Measurements from ENCODE around the gene TNFRSF19.
"Not testable (repeated sequence)": the region's sequence is repeated elsewhere in the genome, so short reads cannot be mapped to it uniquely, and the experiment has no call there.

The TNFRSF19 gene

GRCh38 chr13:23592596-23592995 lies 22.4 kb downstream of the TNFRSF19 start:
- Histone ChIP-seq H3K27me3 (ENCODE audit: control insufficient read depth, insufficient read depth, low read length) (no peaks in the 10 kb centered on the region), H3K9ac (ENCODE audit: low read depth, low read length) (no peak overlapping the region), H3K4me3 (ENCODE audit: low read depth, low read length) (no peak overlapping the region), H3K4me1 (ENCODE audit: control insufficient read depth, insufficient read depth, low read length) (no peaks in the 10 kb centered on the region), H3K9me3 (ENCODE audit: control insufficient read depth, insufficient read depth, low read length) (no peaks in the 10 kb centered on the region), H3K36me3 (ENCODE audit: control insufficient read depth, insufficient read depth, low read length) (no peaks in the 10 kb centered on the region)

- no peak overlapping the region for H3K4me3 ChIP-seq (ENCODE audit: low read depth, low read length)
- no peaks in the 10 kb centered on the region for H3K36me3 ChIP-seq (ENCODE audit: control insufficient read depth, insufficient read depth, low read length)
- no peaks in the 10 kb centered on the region for H3K9me3 ChIP-seq (ENCODE audit: control insufficient read depth, insufficient read depth, low read length)
- H3K27me3 ChIP-seq (ENCODE audit: control insufficient read depth, insufficient read depth, low read length): no peaks in the 10 kb centered on the region
- no peak overlapping the region for H3K9ac ChIP-seq (ENCODE audit: low read depth, low read length)
- H3K4me1 ChIP-seq (ENCODE audit: control insufficient read depth, insufficient read depth, low read length): no peaks in the 10 kb centered on the region
These were observed 22.9 kb downstream of the TNFRSF19 start for GRCh38 chr13:23593148-23593547.

GRCh38 chr13:23594290-23594689 lies 24.1 kb downstream of the TNFRSF19 start:
- not testable (repeated sequence) for H3K4me3 ChIP-seq (ENCODE audit: low read depth, low read length); H3K36me3 ChIP-seq (ENCODE audit: control insufficient read depth, insufficient read depth, low read length); H3K9ac ChIP-seq (ENCODE audit: low read depth, low read length); H3K4me1 ChIP-seq (ENCODE audit: control insufficient read depth, insufficient read depth, low read length); H3K27me3 ChIP-seq (ENCODE audit: control insufficient read depth, insufficient read depth, low read length); H3K9me3 ChIP-seq (ENCODE audit: control insufficient read depth, insufficient read depth, low read length)

- peaks cover 4% of the 10 kb centered on the region for H3K4me1 ChIP-seq (ENCODE audit: control insufficient read depth, insufficient read depth, low read length)
- no peak overlapping the region for H3K4me3 ChIP-seq (ENCODE audit: low read depth, low read length)
- no peaks in the 10 kb centered on the region for H3K36me3 ChIP-seq (ENCODE audit: control insufficient read depth, insufficient read depth, low read length)
- no peaks in the 10 kb centered on the region for H3K9me3 ChIP-seq (ENCODE audit: control insufficient read depth, insufficient read depth, low read length)
- H3K9ac ChIP-seq (ENCODE audit: low read depth, low read length): no peak overlapping the region
- H3K27me3 ChIP-seq (ENCODE audit: control insufficient read depth, insufficient read depth, low read length): no peaks in the 10 kb centered on the region
These were observed 28.2 kb downstream of the TNFRSF19 start for GRCh38 chr13:23598369-23598768.

GRCh38 chr13:23599083-23599925 lies 29.1 kb downstream of the TNFRSF19 start:
- no peak overlapping the region for H3K9ac ChIP-seq (ENCODE audit: low read depth, low read length)
- H3K36me3 ChIP-seq (ENCODE audit: control insufficient read depth, insufficient read depth, low read length): no peaks in the 10 kb centered on the region
- no peaks in the 10 kb centered on the region for H3K27me3 ChIP-seq (ENCODE audit: control insufficient read depth, insufficient read depth, low read length)
- peaks cover 4% of the 10 kb centered on the region for H3K4me1 ChIP-seq (ENCODE audit: control insufficient read depth, insufficient read depth, low read length)
- no peak overlapping the region for H3K4me3 ChIP-seq (ENCODE audit: low read depth, low read length)
- H3K9me3 ChIP-seq (ENCODE audit: control insufficient read depth, insufficient read depth, low read length): no peaks in the 10 kb centered on the region

GRCh38 chr13:23600100-23600499 lies 29.9 kb downstream of the TNFRSF19 start:
- Histone ChIP-seq H3K9ac (ENCODE audit: low read depth, low read length) (no peak overlapping the region), H3K27me3 (ENCODE audit: control insufficient read depth, insufficient read depth, low read length) (no peaks in the 10 kb centered on the region), H3K36me3 (ENCODE audit: control insufficient read depth, insufficient read depth, low read length) (no peaks in the 10 kb centered on the region), H3K4me1 (ENCODE audit: control insufficient read depth, insufficient read depth, low read length) (peaks cover 4% of the 10 kb centered on the region), H3K9me3 (ENCODE audit: control insufficient read depth, insufficient read depth, low read length) (no peaks in the 10 kb centered on the region), H3K4me3 (ENCODE audit: low read depth, low read length) (no peak overlapping the region)

GRCh38 chr13:23600534-23600933 lies 30.3 kb downstream of the TNFRSF19 start:
- Histone ChIP-seq H3K27me3 (ENCODE audit: control insufficient read depth, insufficient read depth, low read length) (no peaks in the 10 kb centered on the region), H3K36me3 (ENCODE audit: control insufficient read depth, insufficient read depth, low read length) (no peaks in the 10 kb centered on the region), H3K4me1 (ENCODE audit: control insufficient read depth, insufficient read depth, low read length) (peaks cover 4% of the 10 kb centered on the region), H3K9me3 (ENCODE audit: control insufficient read depth, insufficient read depth, low read length) (no peaks in the 10 kb centered on the region), H3K4me3 (ENCODE audit: low read depth, low read length) (no peak overlapping the region), H3K9ac (ENCODE audit: low read depth, low read length) (no peak overlapping the region)

- Histone ChIP-seq H3K9ac (ENCODE audit: low read depth, low read length) (no peak overlapping the region), H3K4me3 (ENCODE audit: low read depth, low read length) (no peak overlapping the region), H3K27me3 (ENCODE audit: control insufficient read depth, insufficient read depth, low read length) (no peaks in the 10 kb centered on the region), H3K4me1 (ENCODE audit: control insufficient read depth, insufficient read depth, low read length) (peaks cover 7% of the 10 kb centered on the region), H3K9me3 (ENCODE audit: control insufficient read depth, insufficient read depth, low read length) (no peaks in the 10 kb centered on the region), H3K36me3 (ENCODE audit: control insufficient read depth, insufficient read depth, low read length) (no peaks in the 10 kb centered on the region)
These were observed 35.6 kb downstream of the TNFRSF19 start for GRCh38 chr13:23605831-23606230.

GRCh38 chr13:23608138-23608537 lies 37.9 kb downstream of the TNFRSF19 start:
- Histone ChIP-seq H3K27me3 (ENCODE audit: control insufficient read depth, insufficient read depth, low read length) (no peaks in the 10 kb centered on the region), H3K9ac (ENCODE audit: low read depth, low read length) (no peak overlapping the region), H3K4me3 (ENCODE audit: low read depth, low read length) (no peak overlapping the region), H3K9me3 (ENCODE audit: control insufficient read depth, insufficient read depth, low read length) (no peaks in the 10 kb centered on the region), H3K36me3 (ENCODE audit: control insufficient read depth, insufficient read depth, low read length) (no peaks in the 10 kb centered on the region), H3K4me1 (ENCODE audit: control insufficient read depth, insufficient read depth, low read length) (peaks cover 7% of the 10 kb centered on the region)

- H3K4me1 ChIP-seq (ENCODE audit: control insufficient read depth, insufficient read depth, low read length): peaks cover 7% of the 10 kb centered on the region
- no peak overlapping the region for H3K4me3 ChIP-seq (ENCODE audit: low read depth, low read length)
- no peaks in the 10 kb centered on the region for H3K27me3 ChIP-seq (ENCODE audit: control insufficient read depth, insufficient read depth, low read length)
- no peak overlapping the region for H3K9ac ChIP-seq (ENCODE audit: low read depth, low read length)
- H3K36me3 ChIP-seq (ENCODE audit: control insufficient read depth, insufficient read depth, low read length): no peaks in the 10 kb centered on the region
- H3K9me3 ChIP-seq (ENCODE audit: control insufficient read depth, insufficient read depth, low read length): no peaks in the 10 kb centered on the region
These were observed 38.6 kb downstream of the TNFRSF19 start for GRCh38 chr13:23608701-23609413.

- H3K4me3 ChIP-seq (ENCODE audit: low read depth, low read length): no peak overlapping the region
- no peaks in the 10 kb centered on the region for H3K27me3 ChIP-seq (ENCODE audit: control insufficient read depth, insufficient read depth, low read length)
- H3K36me3 ChIP-seq (ENCODE audit: control insufficient read depth, insufficient read depth, low read length): no peaks in the 10 kb centered on the region
- no peak overlapping the region for H3K9ac ChIP-seq (ENCODE audit: low read depth, low read length)
- no peaks in the 10 kb centered on the region for H3K9me3 ChIP-seq (ENCODE audit: control insufficient read depth, insufficient read depth, low read length)
- H3K4me1 ChIP-seq (ENCODE audit: control insufficient read depth, insufficient read depth, low read length): peaks cover 7% of the 10 kb centered on the region
These were observed 39.2 kb downstream of the TNFRSF19 start for GRCh38 chr13:23609414-23609760.

Measured in iPS-15b (cell line).